ENCODE data around the gene MYO1H.
A peak's percentile ranks its signal among the peaks of the same experiment; 100 is the strongest.
"Not testable (repeated sequence)": the region's sequence is repeated elsewhere in the genome, so short reads cannot be mapped to it uniquely, and the experiment has no call there.

MYO1H gene

DNA sequence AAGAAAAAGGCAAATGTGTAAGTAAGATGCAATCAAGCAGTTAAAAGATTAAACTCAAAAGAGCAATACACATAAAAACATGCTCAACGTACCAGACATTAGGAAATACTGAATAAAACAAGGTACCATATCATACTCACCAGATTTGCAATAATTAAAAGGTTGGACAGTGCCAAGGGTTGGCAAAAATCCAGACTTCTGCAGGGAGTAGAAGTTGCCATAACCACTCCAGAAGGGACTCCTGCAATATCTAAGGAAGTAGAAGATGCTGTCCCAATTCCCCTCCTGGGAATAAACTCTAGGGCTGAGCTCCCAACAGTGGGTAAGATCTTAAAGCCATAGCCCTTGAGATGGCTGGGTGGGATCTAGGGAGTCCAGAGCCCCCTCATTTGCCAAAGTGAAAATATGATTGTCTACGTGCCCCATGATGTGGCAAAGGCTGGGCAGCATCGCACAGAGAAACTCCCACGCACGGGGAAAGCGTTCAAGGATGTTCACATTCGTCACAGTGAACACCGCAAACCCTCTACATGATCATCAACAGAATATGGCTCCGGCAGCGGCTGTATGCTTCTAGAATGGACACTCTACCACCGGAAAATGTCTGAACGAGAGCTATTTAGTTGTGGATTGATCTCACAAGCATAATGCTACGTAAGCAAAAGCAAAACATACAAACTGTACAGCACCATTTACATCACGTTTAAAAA lies 117.1 kb downstream of the MYO1H start:
- no peak for TF ChIP-seq Cebpa-rat (IDR thresholded peaks at IDR 0.05)
- H3K4me1 ChIP-seq = peaks cover 32% of the 10 kb centered on the region
- peaks cover 100% of the 10 kb centered on the region for H4K20me1 ChIP-seq
- H3K9ac ChIP-seq = no peak overlapping the region
- H3K27ac ChIP-seq = no peak overlapping the region
- no peak overlapping the region for H3K4me3 ChIP-seq
- H3K36me3 ChIP-seq = peaks cover 88% of the 10 kb centered on the region
- no peaks in the 10 kb centered on the region for H3K27me3 ChIP-seq
- H3K9me3 ChIP-seq = no peaks in the 10 kb centered on the region
- no peak overlapping the region for H3K4me2 ChIP-seq

DNA sequence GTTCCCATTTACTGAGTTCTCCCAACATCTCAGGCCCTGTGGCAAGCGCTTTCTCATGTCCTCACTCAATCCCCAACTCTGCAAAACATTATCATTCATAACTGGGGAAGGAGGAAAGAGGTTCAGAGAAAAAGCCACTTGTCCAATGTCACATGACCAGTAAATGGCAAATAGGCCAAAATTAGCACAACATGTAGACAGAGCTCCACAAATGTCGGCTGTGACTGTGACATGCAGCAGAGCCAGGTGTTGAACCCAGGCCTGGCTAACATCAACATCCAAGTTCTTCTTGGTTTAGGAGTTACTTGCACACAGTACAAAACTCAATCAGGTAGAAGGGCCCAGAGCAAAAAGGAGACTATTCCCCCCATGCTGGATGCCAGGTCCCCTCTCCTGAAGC lies 118.6 kb downstream of the MYO1H start:
- Histone ChIP-seq H3K4me1 (peaks cover 25% of the 10 kb centered on the region), H3K9ac (no peak overlapping the region), H3K4me2 (no peak overlapping the region), H3K4me3 (no peak overlapping the region), H3K36me3 (peaks cover 91% of the 10 kb centered on the region), H3K27me3 (no peaks in the 10 kb centered on the region), H3K9me3 (no peaks in the 10 kb centered on the region), H4K20me1 (peaks cover 100% of the 10 kb centered on the region), H3K27ac (no peak overlapping the region)
- no peak for TF ChIP-seq Cebpa-rat (IDR thresholded peaks at IDR 0.05)

DNA sequence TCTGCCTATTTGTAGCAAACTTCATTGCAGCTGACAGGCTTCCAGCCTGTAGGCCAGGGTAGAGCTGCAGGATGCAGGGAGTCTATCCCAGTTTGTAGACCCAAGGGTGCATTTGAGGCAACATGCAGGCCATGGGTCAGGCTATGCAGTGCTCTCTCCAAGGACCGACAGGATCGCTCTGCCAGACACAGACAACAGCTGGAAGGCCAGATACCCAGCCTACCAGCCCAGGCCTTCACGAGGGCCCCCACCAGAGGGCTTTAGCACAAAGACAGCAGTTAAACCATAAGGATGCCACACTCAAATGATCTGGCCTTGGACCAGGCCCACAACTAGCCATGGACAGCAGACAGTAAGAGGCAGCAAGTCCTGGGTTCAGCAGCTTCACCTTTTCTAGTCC lies 119.1 kb downstream of the MYO1H start:
- Histone ChIP-seq H4K20me1 (peaks cover 100% of the 10 kb centered on the region), H3K27me3 (no peaks in the 10 kb centered on the region), H3K4me2 (no peak overlapping the region), H3K4me1 (peaks cover 20% of the 10 kb centered on the region), H3K4me3 (no peak overlapping the region), H3K27ac (no peak overlapping the region), H3K36me3 (peaks cover 93% of the 10 kb centered on the region), H3K9ac (no peak overlapping the region), H3K9me3 (no peaks in the 10 kb centered on the region)
- no peak for TF ChIP-seq Cebpa-rat (IDR thresholded peaks at IDR 0.05)

DNA sequence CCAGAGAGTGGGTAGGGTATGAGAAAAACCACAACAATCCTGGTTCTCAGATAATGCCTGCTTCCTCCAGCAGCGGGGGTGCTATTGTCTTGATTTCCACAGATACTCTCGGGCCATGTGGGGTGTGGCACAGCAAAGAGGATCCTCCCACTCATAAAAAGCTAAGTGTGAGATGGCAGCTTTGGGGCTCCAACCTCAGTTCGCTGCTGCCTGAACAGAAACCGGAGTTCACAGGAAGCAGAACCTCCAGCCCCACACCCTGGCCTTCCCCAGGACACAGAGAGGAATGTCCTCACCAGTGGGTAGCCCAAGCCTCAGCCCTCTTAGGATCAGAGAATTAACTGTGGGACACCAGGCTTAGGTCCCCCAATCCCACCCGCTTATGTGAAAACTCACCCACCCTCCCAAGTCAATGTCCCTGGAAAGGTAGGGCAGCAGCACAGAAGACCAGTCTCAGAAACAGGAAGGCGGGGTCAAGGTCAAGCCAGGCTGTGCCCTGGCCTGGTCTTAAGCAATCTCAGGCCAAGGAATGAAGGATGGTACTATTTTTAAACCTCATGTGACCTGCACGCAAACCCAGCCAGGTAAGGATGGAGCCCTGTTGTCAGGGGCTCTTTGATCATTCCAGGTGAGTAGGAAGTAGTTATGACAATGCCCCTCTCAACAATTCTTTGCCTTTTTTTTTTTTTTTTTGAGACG lies 120.4 kb downstream of the MYO1H start:
- Histone ChIP-seq H4K20me1 (peaks cover 100% of the 10 kb centered on the region), H3K27ac (no peak overlapping the region), H3K9me3 (no peaks in the 10 kb centered on the region), H3K4me1 (0 out of 2 replicates have a peak, but pooled peaks cover 7% of the 10 kb centered on the region), H3K9ac (no peak overlapping the region), H3K4me2 (no peak overlapping the region), H3K4me3 (no peak overlapping the region), H3K27me3 (no peaks in the 10 kb centered on the region), H3K36me3 (peaks cover 85% of the 10 kb centered on the region)
- no peak for TF ChIP-seq Cebpa-rat (IDR thresholded peaks at IDR 0.05)

DNA sequence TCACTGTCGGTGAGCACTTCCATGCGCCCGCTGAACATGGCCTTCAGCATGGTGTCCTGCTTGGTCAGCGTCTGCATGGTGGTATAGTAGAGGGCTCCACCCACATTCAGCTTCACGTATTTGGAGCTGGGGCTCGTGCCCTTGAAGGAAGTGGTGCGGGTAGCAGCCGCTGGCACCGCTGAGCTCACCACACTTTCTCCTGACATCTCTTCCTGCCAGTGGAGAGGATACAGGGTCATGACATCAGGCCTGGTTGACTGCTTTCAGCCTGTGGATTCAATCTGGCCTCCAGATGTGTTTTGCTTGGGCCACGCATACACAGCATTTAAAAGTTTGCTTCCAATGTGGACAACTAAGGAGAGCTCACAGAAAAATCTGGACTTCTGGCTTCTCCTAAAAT lies 121.8 kb downstream of the MYO1H start:
- Histone ChIP-seq H3K27ac (no peak overlapping the region), H3K9ac (no peak overlapping the region), H3K4me1 (0 out of 2 replicates have a peak, but pooled peaks cover under 1% of the 10 kb centered on the region), H3K4me2 (no peak overlapping the region), H3K27me3 (no peaks in the 10 kb centered on the region), H4K20me1 (peaks cover 100% of the 10 kb centered on the region), H3K36me3 (peaks cover 75% of the 10 kb centered on the region), H3K4me3 (no peak overlapping the region), H3K9me3 (no peaks in the 10 kb centered on the region)
- TF ChIP-seq Cebpa-rat (IDR thresholded peaks at IDR 0.05) = no peak

DNA sequence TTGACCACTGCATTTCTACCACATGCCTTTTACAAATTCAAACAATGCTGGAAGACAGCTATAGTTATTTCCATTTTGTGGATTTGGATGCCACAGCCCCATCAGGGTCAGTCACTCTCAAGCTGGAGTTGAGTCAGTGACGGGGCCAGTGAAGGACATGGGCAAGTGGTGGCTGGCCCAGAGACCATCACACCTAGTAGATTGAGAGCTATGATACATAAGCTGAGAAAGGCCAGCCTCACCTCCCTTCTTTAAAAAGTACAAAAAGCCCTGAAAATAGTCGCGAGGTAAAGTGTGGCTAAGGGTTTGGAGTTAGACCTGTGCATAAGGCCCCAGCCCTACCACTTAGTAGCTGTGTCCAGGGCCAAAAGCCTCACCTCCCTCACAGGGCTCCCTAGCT lies 125.3 kb downstream of the MYO1H start:
- H4K20me1 ChIP-seq = peaks cover 86% of the 10 kb centered on the region
- no peak for TF ChIP-seq Cebpa-rat (IDR thresholded peaks at IDR 0.05)

DNA sequence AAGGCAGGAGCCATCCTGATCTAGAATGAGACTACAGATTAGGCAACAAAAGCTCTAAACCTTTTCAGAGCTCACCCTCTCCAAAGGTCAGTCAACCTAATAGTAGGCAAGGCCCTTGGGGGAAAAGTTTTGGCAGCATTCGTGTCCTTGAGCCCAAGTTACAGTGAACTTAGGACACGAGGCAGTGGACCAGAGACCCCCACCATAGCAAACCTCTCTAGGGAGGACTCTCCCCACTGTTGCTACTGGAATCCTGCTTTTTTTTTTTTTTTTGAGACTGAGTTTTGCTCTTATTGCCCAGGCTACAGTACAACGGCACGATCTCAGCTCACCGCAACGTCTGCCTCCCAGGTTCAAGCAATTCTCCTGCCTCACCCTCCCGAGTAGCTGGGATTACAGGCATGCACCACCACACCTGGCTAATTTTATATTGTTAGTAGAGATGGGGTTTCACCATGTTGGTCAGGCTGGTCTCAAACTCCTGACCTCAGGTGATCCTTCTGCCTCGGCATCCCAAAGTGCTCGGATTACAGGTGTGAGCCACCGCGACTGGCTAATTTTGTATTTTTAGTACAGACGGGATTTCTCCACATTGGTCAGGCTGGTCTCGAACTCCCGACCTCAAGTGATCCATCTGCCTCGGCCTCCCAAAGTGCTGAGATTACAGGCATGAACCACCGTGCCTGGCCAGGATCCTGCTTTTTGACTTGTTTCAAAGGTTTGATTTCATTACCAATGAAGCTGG lies 126.0 kb downstream of the MYO1H start:
- not testable (repeated sequence) for H3K27me3 ChIP-seq, H3K9ac ChIP-seq, H3K4me2 ChIP-seq, H3K27ac ChIP-seq, H3K9me3 ChIP-seq, H3K4me3 ChIP-seq
- peaks cover 79% of the 10 kb centered on the region for H4K20me1 ChIP-seq
- H3K4me1 ChIP-seq = peaks cover 29% of the 10 kb centered on the region
- peaks cover 35% of the 10 kb centered on the region for H3K36me3 ChIP-seq

More for the DNA sequence above, 125.3 kb downstream of the MYO1H start:
- peaks cover 41% of the 10 kb centered on the region for H3K36me3 ChIP-seq
- no peak overlapping the region for H3K9ac ChIP-seq
- H3K4me2 ChIP-seq = no peak overlapping the region
- no peaks in the 10 kb centered on the region for H3K9me3 ChIP-seq
- no peaks in the 10 kb centered on the region for H3K27me3 ChIP-seq
- no peak overlapping the region for H3K4me3 ChIP-seq
- no peak overlapping the region for H3K27ac ChIP-seq
- peaks cover 22% of the 10 kb centered on the region for H3K4me1 ChIP-seq

DNA sequence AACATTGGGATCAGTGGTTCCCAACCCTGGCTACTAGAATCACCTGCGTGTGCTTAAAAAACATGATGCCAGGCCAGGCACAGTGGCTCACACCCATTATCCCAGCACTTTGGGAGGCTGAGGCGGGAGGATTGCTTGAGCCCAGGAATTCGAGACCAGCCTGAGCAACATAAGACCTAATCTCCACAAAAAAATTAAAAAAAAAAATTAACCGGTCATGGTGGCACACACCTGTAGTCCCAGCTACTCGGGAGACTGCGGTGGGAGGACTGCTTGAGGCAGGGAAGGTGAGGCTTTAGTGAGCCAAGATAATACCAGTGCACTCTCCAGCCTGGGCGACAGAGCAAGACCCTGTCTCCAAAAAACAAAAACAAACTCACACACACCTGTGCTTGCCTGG lies 127.4 kb downstream of the MYO1H start:
- TF ChIP-seq Cebpa-rat (IDR thresholded peaks at IDR 0.05) = no peak
- H3K4me3 ChIP-seq = no peak overlapping the region
- peaks cover 65% of the 10 kb centered on the region for H4K20me1 ChIP-seq

DNA sequence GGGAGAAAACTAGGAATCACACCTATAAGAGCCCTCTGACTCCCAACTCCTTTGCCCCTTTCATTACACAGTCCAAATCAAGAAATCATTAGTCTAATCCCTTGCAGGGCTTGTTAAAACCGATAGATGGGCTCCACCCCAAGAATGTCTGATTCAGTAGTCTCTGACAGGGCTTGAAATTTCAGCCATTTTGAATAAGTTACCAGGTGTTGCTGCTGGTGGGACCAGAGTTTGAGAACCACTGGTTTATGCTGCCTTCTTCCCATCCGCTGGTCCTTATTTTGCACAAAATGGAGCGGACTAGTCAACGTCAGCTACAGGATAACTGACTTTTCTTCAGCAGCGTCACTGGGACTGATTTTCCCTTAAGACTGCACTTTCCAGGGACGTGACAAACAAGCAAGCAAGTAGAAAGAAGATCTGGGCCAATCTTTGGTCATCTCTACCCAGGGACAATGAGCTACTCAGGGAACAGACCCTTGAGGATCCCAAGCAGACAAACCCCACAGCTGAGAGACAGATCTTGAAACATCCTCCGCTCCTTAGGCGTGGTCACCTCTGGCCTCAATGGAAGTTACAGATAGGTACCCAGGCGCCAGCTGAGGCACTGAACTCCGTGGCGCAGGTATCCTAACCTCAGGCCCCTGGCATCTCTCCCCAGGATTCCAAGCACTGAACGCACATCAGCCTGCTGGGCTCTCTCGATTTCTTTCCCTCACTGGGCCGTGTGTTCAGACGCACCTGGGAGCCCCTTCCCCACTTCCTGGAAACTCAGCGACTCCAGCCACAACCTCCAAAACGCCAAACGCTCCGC lies 128.5 kb downstream of the MYO1H start:
- Histone ChIP-seq H3K27ac (peak overlapping the region; percentile 99), H3K4me1 (peaks cover 40% of the 10 kb centered on the region)
- no peak for TF ChIP-seq Cebpa-rat (IDR thresholded peaks at IDR 0.05)

More for the DNA sequence above, 127.4 kb downstream of the MYO1H start:
- Histone ChIP-seq H3K27ac (no peak overlapping the region), H3K9me3 (no peaks in the 10 kb centered on the region), H3K4me2 (peak overlapping the region; percentile 96; the same call in 1 of the 2 replicates), H3K9ac (peak overlapping the region; percentile 18; the same call in 1 of the 2 replicates), H3K4me1 (peaks cover 40% of the 10 kb centered on the region), H3K36me3 (peaks cover 21% of the 10 kb centered on the region), H3K27me3 (no peaks in the 10 kb centered on the region)

More for the DNA sequence above, 128.5 kb downstream of the MYO1H start:
- peak overlapping the region; percentile 96 for H3K4me2 ChIP-seq
- peak overlapping the region; percentile 91 for H3K4me3 ChIP-seq
- H3K36me3 ChIP-seq = peaks cover 10% of the 10 kb centered on the region
- peaks cover 54% of the 10 kb centered on the region for H4K20me1 ChIP-seq
- H3K27me3 ChIP-seq = no peaks in the 10 kb centered on the region
- H3K9ac ChIP-seq = peak overlapping the region; percentile 99
- no peaks in the 10 kb centered on the region for H3K9me3 ChIP-seq
